ENCODE measurements around the gene YDJC.
"Not testable (repeated sequence)": the region's sequence is repeated elsewhere in the genome, so short reads cannot be mapped to it uniquely, and the experiment has no call there.

Gene YDJC

DNA sequence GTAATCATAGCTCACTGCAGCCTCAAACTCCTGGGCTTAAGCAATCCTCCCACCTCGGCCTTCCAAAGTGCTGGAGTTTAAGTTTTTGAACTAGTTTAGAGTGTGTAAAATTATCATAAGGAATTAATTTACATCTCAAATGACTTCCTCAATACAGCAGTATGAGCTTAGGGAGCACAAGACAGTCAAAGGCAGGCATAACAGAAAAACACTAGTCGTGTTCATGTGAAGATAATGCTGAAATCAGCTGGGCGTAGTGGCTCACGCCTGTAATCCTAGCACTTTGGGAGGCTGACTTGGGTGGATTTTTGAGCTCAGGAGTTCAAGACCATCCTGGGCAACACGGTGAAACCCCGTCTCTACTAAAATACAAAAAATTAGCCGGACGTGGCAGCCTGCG is 25.8 kb downstream of the YDJC start:
- DNase-seq, result no peak

GRCh38 chr22:21602579-21602978 is 27.2 kb downstream of the YDJC start:
- DNase-seq, result no peak

DNA sequence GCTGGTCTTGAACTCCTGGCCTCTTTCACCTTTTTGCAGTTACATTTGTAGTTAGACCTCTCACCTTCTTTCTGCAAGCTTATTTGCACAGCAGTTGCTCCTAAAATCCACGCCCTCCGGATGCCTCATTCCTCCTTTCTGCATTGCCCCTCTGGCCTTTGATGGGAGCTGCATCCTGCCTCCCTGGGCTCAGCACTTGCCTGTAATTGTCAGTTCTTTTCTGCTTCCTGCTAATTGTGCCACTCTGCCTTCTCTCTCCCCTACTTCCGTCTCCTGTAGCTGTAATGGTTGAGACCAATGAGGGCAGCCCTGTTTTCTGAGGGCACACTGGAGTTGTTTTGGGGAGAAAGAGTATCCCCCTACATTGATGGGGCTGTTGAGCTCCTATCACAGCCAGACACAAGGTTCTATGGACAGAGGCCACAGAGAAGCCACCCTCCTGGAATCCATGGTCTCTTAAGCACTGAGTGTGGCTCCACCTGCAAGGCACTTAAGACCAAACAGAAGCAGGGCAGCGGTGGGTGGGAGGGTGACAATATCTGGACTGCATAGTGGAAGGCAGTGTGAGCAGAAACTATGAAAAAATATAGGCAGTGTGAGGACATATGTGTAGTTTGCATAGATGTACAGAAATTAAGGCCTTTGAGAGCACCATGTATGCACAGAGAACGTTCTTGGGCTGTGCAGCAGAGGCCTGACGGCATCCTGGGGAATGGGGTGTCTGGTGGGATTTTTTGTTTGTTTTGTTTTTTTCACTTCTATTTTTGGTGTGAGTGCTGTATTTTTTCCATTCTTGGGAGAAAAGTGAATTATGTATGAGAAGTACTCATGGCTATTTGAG is 30.5 kb downstream of the YDJC start:
- DNase-seq, result no peak

GRCh38 chr22:21598302-21598701 is 31.5 kb downstream of the YDJC start:
- no peak for DNase-seq

- not testable (repeated sequence) for DNase-seq
These were observed 33.3 kb downstream of the YDJC start for GRCh38 chr22:21596356-21597135.

- DNase-seq, result no peak
These were observed 34.9 kb downstream of the YDJC start for GRCh38 chr22:21594865-21595452.

DNA sequence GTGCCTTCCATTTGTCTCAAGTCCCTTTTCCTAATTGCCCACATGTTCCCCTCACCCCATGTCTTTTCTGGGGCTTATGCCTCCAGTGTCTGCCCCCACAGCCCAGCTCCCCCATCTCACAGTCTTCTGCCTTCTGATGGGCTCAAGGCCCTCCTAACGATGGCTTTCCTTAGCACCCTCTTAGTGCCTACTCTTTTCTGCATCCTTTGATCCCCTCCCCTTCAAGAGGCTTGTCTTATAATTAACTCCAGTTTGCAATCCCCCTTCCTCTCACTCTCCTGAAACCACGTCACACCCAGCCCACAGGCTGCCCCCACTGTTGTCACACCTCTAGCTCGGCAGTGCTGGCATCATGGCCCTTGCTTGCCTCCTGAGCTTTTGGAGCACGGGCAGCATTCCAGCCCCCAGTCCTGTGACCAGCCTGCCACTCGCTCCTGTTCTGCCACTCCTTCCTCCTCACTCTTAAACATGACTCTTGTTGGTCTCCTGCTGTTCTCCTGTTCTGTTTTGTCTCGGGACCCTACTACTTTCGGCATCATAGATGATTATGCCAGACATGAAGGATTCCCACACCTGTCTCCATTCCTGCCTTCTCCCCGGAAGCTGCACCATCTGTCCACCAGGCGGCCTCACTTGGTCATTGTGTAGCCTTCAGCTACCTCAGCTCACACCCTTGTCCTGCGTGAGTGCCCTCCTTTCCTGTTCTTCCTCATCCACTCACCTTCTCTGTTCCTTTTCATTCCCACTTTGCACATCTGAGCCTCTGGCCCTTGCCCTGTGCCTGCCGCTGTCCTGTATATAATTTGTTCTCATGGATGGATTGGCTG is 36.2 kb downstream of the YDJC start:
- no peak for DNase-seq

DNA sequence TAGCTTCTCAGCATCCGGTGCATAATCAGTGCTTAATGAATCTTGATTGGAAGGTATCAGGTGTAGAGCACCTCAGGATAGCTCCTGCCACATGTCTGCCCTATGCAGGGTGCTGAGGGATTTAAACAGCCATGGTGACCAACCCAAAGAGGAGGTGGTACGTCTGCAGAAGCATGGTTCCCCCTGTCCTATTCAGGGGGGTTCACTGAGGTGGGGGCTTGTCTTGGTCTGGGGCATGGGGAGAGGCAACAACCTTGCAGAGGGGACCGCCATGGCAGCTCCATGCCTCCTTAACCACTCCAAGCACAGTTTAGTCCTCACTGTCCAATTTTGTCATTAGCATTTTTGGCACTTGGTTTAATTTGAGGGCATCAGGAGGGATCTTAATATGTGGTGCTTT is 37.4 kb downstream of the YDJC start:
- DNase-seq, result no peak

GRCh38 chr22:21591695-21592094 is 38.1 kb downstream of the YDJC start:
- DNase-seq, result no peak

DNA sequence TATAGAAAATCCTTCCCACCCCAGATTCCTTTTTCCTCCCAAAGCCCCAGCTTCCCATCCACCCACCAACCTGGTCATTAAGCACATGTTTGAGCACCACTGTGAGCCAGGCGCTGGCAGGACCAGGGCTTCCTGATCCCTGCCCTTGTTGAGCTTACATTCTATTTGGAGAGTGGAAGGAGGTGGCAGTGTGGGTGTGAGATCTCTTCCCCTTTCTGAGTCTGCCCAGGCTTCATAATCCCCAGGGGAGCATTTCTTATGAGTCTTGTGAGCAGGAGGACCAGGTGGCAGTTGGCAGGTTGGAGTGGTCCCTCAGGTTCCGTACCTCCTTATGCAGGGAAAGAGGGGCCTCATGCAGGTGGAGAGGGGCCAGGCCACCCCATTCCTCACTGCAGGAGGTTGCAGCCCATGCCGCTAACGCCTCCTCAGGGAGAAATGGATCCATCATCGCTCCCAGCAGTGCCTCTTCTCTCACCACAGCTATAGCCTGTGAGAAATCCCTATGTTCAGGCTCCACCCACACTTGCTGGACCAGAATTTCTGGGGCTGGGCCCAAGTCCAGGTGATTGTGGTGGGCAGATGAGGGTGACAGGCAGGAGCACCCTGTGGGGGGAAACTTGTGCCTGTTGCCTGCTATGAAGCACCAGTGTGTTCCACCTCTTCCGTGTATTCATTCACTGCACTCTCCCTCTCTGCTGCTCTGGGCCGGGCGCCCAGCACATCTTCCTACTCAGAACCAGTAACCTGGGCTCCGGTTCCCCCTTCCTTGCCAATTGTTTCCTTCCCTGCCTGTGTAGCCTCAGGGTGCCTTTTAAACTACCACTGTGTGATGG is 38.8 kb downstream of the YDJC start:
- DNase-seq, result no peak

- DNase-seq, result no peak
These were observed 40.4 kb downstream of the YDJC start for GRCh38 chr22:21589396-21589795.

DNA sequence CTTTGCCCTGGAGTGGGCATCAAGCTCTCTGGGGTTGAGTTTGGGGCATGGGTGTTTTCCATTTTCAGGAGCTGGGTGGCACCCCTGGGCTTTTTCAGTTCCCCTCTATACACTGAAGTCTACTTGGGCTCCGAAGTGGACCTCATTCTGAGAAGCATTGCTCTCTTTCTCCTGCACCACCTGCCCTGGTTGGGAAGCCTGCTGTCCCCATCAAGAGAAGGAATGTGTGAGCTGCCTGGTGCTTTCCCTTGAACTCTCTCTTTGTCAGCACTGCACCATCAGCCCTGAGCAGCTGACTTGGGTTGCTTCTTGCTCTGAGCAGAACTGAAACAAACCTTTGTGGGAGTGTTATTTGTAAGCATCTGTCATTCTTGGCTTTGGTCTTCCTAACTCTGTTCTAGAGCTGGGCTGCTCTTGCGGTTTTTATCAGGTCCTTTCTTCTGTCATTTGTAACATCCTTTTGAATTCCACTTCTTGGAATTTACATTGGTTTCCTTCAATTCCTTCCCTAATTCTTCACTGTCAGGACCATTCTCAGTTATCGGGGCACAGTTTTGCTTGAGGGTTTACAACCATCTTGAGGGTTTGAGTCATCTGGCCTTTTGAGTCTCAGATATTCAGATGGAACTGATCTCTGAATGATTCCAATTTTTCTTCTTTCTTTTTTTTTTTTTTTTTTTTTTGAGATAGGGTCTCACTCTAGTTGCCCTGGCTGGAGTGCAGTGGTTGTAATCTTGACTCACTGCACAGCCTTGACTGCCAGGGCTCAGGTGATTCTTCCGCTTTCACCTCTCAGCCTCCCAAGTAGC is 41.8 kb downstream of the YDJC start:
- DNase-seq, result no peak

DNA sequence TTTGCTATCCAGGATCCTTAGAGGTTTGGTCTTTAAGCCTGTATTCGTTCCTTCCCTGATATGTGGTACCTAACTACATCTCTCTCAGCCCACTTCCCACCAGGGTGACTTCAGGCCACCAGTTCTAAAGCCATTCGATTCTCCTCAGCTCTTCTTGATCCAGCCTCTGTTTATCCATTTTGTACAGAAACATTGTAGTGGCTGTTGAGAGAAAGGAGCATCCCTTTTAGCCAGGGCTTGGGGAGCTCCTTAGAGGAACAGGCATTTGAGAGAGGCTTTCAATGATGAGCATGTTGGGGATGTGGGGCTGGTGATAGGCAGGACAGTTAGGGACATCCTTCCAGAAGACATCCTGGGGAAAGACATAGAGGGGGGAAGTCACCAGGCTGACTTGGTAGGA is 44.4 kb downstream of the YDJC start:
- DNase-seq, result no peak

GRCh38 chr22:21582801-21583740 is 46.8 kb downstream of the YDJC start:
- DNase-seq, result no peak

DNA sequence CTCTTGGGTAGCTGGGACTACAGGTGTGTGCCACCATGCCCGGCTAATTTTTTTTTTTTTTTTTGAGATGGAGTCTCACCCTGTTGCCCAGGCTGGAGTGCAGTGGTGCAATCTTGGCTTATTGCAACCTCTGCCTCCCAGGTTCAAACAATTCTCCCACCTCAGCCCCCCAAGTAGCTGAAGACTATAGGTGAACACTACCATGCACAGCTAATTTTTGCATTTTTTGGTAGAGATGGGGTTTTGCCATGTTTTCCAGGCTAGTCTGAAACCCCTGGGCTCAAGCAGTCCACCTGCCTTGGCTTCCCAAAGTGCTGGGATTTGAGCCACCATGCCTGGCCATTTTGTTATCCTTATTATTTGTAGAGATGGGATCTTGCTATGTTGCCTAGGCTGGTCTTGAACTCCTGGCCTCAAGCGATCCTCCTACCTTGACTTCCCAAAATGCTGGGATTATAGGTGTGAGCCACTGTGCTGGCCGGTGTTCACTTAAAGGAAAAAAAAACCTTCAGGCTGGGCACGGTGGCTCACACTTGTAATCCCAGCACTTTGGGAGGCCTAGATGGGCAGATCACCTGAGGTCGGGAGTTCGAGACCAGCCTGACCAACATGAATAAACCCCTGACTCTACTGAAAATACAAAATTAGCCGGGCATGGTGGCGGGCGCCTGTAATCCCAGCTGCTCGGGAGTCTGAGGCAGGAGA is 48.7 kb downstream of the YDJC start:
- not testable (repeated sequence) for DNase-seq

- not testable (repeated sequence) for DNase-seq
These were observed 49.2 kb downstream of the YDJC start for GRCh38 chr22:21580623-21581007.

DNA sequence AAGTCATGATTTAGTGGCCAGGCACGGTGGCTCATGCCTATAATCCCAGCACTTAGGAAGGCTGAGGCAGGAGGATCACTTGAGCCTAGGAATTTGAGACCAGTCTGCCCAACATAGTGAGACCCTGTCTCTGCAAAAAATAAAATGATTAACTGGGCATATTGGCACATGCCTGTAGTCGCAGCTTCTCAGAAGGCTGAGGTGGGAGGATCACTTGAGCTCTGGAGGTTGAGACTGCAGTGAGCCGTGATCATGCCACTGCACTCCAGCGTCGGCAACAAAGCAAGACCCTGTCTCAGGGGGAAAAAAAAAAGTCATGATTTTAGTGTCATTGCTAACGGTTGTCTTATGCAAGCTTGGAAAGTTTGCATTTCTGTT is 50.4 kb downstream of the YDJC start:
- no peak for DNase-seq

Data from CD4-positive, alpha-beta T cell treated with Interleukin-6 for 4 hours (primary cell).